Vagina (tissue), 2 donors: ENCODE results near the gene FSIP1. TPM values are rescaled to one million over a fixed set of nuclear protein-coding genes. Genes with fewer than 3 reads are reported as not detected.

ENCODE experiments used
- DNase-seq, 2 donors: peaks; one replicate each; pipeline ENCODE4 v3.0.0-alpha.2; 2017; ENCODE audit errors: extremely low spot score in 2 of 2
- H3K27ac ChIP-seq: fragments of 200-600 bp; sonication (generic); one replicate; pipeline ENCODE4 v1.5.1; 2019
- H3K27me3 ChIP-seq: fragments of 200-600 bp; sonication (generic); one replicate; pipeline ENCODE4 v1.5.1; 2019
- H3K36me3 ChIP-seq, 2 donors: fragments of 200-600 bp; sonication (generic); one replicate each; pipeline ENCODE4 v1.5.1; 2017 to 2019
- H3K4me1 ChIP-seq: fragments of 200-600 bp; sonication (generic); one replicate; pipeline ENCODE4 v1.5.1; 2019
- H3K4me3 ChIP-seq, 2 donors: fragments of 200-600 bp; sonication (generic); 1 replicate in 1 of 2; 2 replicates in 1 of 2; pipeline ENCODE4 v1.5.1; 2016 to 2019
- H3K9me3 ChIP-seq: fragments of 200-600 bp; sonication (generic); one replicate; pipeline ENCODE4 v1.5.1; 2019
- CTCF ChIP-seq, 3 experiments: fragments of 450-650 bp in 2 of 3; fragments of 200-600 bp in 1 of 3; sonication (generic) in 1 of 3; IDR thresholded peaks; one replicate each; pipeline ENCODE4 v1.5.1; 2017 to 2019; ENCODE audit warnings: antibody characterized with exemption in 3 of 3, mild to moderate bottlenecking in 2 of 3, moderate library complexity in 2 of 3
- POLR2A ChIP-seq, 2 donors: fragments of 450-650 bp; IDR thresholded peaks; one replicate each; pipeline ENCODE4 v1.6.1; 2017; ENCODE audit warnings: antibody characterized with exemption in 2 of 2, mild to moderate bottlenecking in 2 of 2, moderate library complexity in 2 of 2
- POLR2AphosphoS5 ChIP-seq, 2 donors: sonication (generic); formaldehyde crosslinking; IDR thresholded peaks; one replicate each; pipeline ENCODE4 v1.9.0; 2017; ENCODE audit warnings: antibody characterized with exemption in 2 of 2, mild to moderate bottlenecking in 2 of 2, low read depth in 1 of 2; ENCODE audit not compliant: insufficient read depth in 1 of 2
- intact Hi-C: fragments of 100-400 bp; cut with DNase I; formaldehyde crosslinking; loops from one replicate; pipeline ENCODE4 v1.15.1; 2023
- total RNA-seq: library from RNA; depleted of rRNA; stranded (reverse); fragments of >200 nt; gene quantifications from one replicate; pipeline ENCODE4 v1.2.3, GENCODE V29; 2016

Gene FSIP1
- total RNA-seq, 1 donor from 2014 or later = 0.98 TPM

GRCh38 chr15:39706206-39706605 is 76.4 kb downstream of the FSIP1 start:
- H3K4me1 ChIP-seq = no peaks in the 10 kb centered on the region
- no peak overlapping the region for H3K27ac ChIP-seq
- TF ChIP-seq POLR2A (IDR thresholded peaks at IDR 0.05) (no peak), POLR2AphosphoS5 (IDR thresholded peaks at IDR 0.05; ENCODE audit: insufficient read depth in 1 of 2, low read depth in 1 of 2) (no peak), CTCF (IDR thresholded peaks at IDR 0.05) (no peak)
- no peaks in the 10 kb centered on the region for H3K36me3 ChIP-seq
- H3K9me3 ChIP-seq = no peaks in the 10 kb centered on the region
- no peak for DNase-seq
- intact Hi-C loops = no loop called here
- no peaks in the 10 kb centered on the region for H3K27me3 ChIP-seq
- no peak overlapping the region for H3K4me3 ChIP-seq

GRCh38 chr15:39704689-39705088 is 78.0 kb downstream of the FSIP1 start:
- Histone ChIP-seq H3K27me3 (no peaks in the 10 kb centered on the region), H3K9me3 (no peaks in the 10 kb centered on the region), H3K4me3 (no peak overlapping the region), H3K4me1 (no peaks in the 10 kb centered on the region), H3K27ac (no peak overlapping the region), H3K36me3 (no peaks in the 10 kb centered on the region)
- no peak for TF ChIP-seq CTCF (IDR thresholded peaks at IDR 0.05)
- TF ChIP-seq POLR2AphosphoS5 (IDR thresholded peaks at IDR 0.05; ENCODE audit: insufficient read depth in 1 of 2, low read depth in 1 of 2) = no peak
- no peak for TF ChIP-seq POLR2A (IDR thresholded peaks at IDR 0.05)
- DNase-seq = no peak
- intact Hi-C loops = no loop called here

GRCh38 chr15:39704235-39704634 is 78.4 kb downstream of the FSIP1 start:
- H3K4me1 ChIP-seq = no peaks in the 10 kb centered on the region
- no peaks in the 10 kb centered on the region for H3K36me3 ChIP-seq
- intact Hi-C loops = no loop called here
- DNase-seq = no peak
- TF ChIP-seq POLR2A (IDR thresholded peaks at IDR 0.05) = no peak
- no peak for TF ChIP-seq CTCF (IDR thresholded peaks at IDR 0.05)
- TF ChIP-seq POLR2AphosphoS5 (IDR thresholded peaks at IDR 0.05; ENCODE audit: insufficient read depth in 1 of 2, low read depth in 1 of 2) = no peak
- H3K27ac ChIP-seq = no peak overlapping the region
- H3K27me3 ChIP-seq = no peaks in the 10 kb centered on the region
- H3K4me3 ChIP-seq = no peak overlapping the region
- H3K9me3 ChIP-seq = no peaks in the 10 kb centered on the region

- Histone ChIP-seq H3K4me1 (no peaks in the 10 kb centered on the region), H3K36me3 (no peaks in the 10 kb centered on the region), H3K27ac (no peak overlapping the region), H3K27me3 (no peaks in the 10 kb centered on the region), H3K9me3 (no peaks in the 10 kb centered on the region), H3K4me3 (no peak overlapping the region)
- intact Hi-C loops = no loop called here
- no peak for DNase-seq
- TF ChIP-seq CTCF (IDR thresholded peaks at IDR 0.05) = no peak
- no peak for TF ChIP-seq POLR2A (IDR thresholded peaks at IDR 0.05)
- TF ChIP-seq POLR2AphosphoS5 (IDR thresholded peaks at IDR 0.05; ENCODE audit: insufficient read depth in 1 of 2, low read depth in 1 of 2) = no peak
Observed at GRCh38 chr15:39701988-39702387, 80.7 kb downstream of the FSIP1 start.

GRCh38 chr15:39700375-39700700 is 82.3 kb downstream of the FSIP1 start:
- Histone ChIP-seq H3K4me1 (no peaks in the 10 kb centered on the region), H3K27ac (no peak overlapping the region), H3K27me3 (no peaks in the 10 kb centered on the region), H3K9me3 (no peaks in the 10 kb centered on the region), H3K4me3 (no peak overlapping the region), H3K36me3 (no peaks in the 10 kb centered on the region)
- no peak for DNase-seq
- intact Hi-C loops = no loop called here
- no peak for TF ChIP-seq POLR2AphosphoS5 (IDR thresholded peaks at IDR 0.05; ENCODE audit: insufficient read depth in 1 of 2, low read depth in 1 of 2)
- TF ChIP-seq POLR2A (IDR thresholded peaks at IDR 0.05) = no peak
- TF ChIP-seq CTCF (IDR thresholded peaks at IDR 0.05) = no peak
